GM19395 (cell line): ENCODE results near the gene KLHL20.

ENCODE experiments used
- ATAC-seq: cut with Tn5 transposase; IDR thresholded peaks from one replicate; pipeline ENCODE4 v1.9.1; 2021; ENCODE audit warnings: mild to moderate bottlenecking, moderate library complexity; ENCODE audit not compliant: unreplicated experiment

Gene KLHL20

GRCh38 chr1:173827611-173828010 is 112.8 kb downstream of the KLHL20 start:
- ATAC-seq = no peak

DNA sequence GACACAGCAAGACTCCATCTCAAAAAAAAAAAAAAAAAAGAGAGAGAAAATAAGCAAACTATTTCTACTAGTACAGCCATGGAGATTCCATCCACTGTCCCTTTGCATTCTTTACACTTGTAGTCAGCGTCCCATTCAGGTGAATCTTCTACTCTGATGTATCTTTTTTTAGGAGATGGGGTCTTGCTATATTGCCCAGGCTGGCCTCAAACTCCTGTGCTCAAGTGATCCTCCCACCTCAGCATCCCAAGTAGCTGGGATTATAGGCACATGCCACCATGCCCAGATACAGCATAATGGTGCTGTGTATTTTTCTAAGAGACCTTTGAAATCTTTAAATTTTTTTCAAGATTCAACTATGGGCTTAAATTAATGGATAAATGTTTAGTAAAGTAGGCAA is 118.0 kb downstream of the KLHL20 start:
- no peak for ATAC-seq
